Breast epithelium (tissue), 4 donors: Measurements from ENCODE around the gene SMIM27. TPM values are rescaled to one million over a fixed set of nuclear protein-coding genes. Genes with fewer than 3 reads are reported as not detected.

ENCODE experiments used
- DNase-seq, 2 donors: peaks; one replicate each; pipeline ENCODE4 v3.0.0-alpha.2; 2019; ENCODE audit warnings: low spot score in 2 of 2
- H3K27ac ChIP-seq, 2 donors: fragments of 200-600 bp; sonication (generic) in 1 of 2; one replicate each; pipeline ENCODE4 v1.5.1; 2016 to 2019; ENCODE audit warnings: mild to moderate bottlenecking in 1 of 2
- H3K27me3 ChIP-seq, 2 donors: fragments of 200-600 bp; sonication (generic) in 1 of 2; one replicate each; pipeline versions ENCODE4 v1.5.1 to v1.6.0; 2017 to 2019; ENCODE audit warnings: control low read depth in 1 of 2, mild to moderate bottlenecking in 1 of 2
- H3K36me3 ChIP-seq: fragments of 200-600 bp; one replicate; pipeline ENCODE4 v1.5.1; 2019
- H3K4me1 ChIP-seq, 2 donors: fragments of 200-600 bp; sonication (generic); one replicate each; pipeline ENCODE4 v1.5.1; 2016 to 2019; ENCODE audit warnings: control low read depth in 1 of 2
- H3K4me3 ChIP-seq, 3 donors: fragments of 200-600 bp; sonication (generic); 1 replicate in 2 of 3; 2 replicates in 1 of 3; pipeline ENCODE4 v1.5.1; 2016 to 2019; ENCODE audit warnings: mild to moderate bottlenecking in 3 of 3, moderate library complexity in 2 of 3
- H3K9me3 ChIP-seq, 2 donors: fragments of 200-600 bp; sonication (generic) in 1 of 2; one replicate each; pipeline ENCODE4 v1.5.1; 2016 to 2019; ENCODE audit warnings: control low read depth in 1 of 2
- CTCF ChIP-seq, 3 donors: fragments of 450-650 bp; IDR thresholded peaks; one replicate each; pipeline ENCODE4 v1.5.1; 2016 to 2017; ENCODE audit warnings: antibody characterized with exemption in 3 of 3, mild to moderate bottlenecking in 3 of 3, moderate library complexity in 3 of 3
- POLR2A ChIP-seq: fragments of 450-650 bp; IDR thresholded peaks from one replicate; pipeline ENCODE4 v1.6.1; 2016; ENCODE audit warnings: antibody characterized with exemption, mild to moderate bottlenecking, moderate library complexity
- POLR2AphosphoS5 ChIP-seq, 3 donors: sonication (generic); formaldehyde crosslinking; IDR thresholded peaks; one replicate each; pipeline ENCODE4 v1.6.1; 2017; ENCODE audit warnings: antibody characterized with exemption in 3 of 3
- intact Hi-C: fragments of 100-400 bp; cut with DNase I; formaldehyde crosslinking; loops from one replicate; pipeline ENCODE4 v1.15.1; 2023; ENCODE audit warnings: low total_unique reads
- total RNA-seq, 3 donors: library from RNA; depleted of rRNA; stranded (reverse); fragments of >200 nt; gene quantifications; one replicate each; pipeline ENCODE4 v1.1.0, GENCODE V29; 2016

The SMIM27 gene
- total RNA-seq, result 1 to 10 TPM; 5.6 to 8.6 (median 5.6) TPM

GRCh38 chr9:32552172-32552872 lies at the start of gene SMIM27, which contains the start of gene TOPORS:
TSS of gene SMIM27 (plus strand) at chr9:32552327. CDS start at chr9:32552435, 108 bp downstream.
TSS of gene TOPORS (minus strand) at chr9:32552586. CDS start at chr9:32552436, 150 bp downstream.
- Histone ChIP-seq H3K4me3 (peak within 1 kb of the TSS; percentile 69 to 84 (median 76)), H3K36me3 (no peaks in the 10 kb centered on the region), H3K9me3 (no peaks in the 10 kb centered on the region), H3K4me1 (peaks cover 0 to 7% of the 10 kb centered on the region in 2 donors), H3K27me3 (no peaks in the 10 kb centered on the region), H3K27ac (peak within 1 kb of the TSS; percentile 96 to 97)
- intact Hi-C loops, result loop anchor here (10.0 kb wide), 1 partner anchor 168 kb away; the partner anchor contains the start of gene ACO1
- DNase-seq, result peak; percentile 86
- peak in 1 of 3 donors; percentile 7 for TF ChIP-seq CTCF (IDR thresholded peaks at IDR 0.05)
- TF ChIP-seq POLR2A, result peak; percentile 62
- TF ChIP-seq POLR2AphosphoS5 (IDR thresholded peaks at IDR 0.05), result peak; percentile 61 to 88 (median 86)

GRCh38 chr9:32502464-32502863 lies 49.7 kb upstream of the SMIM27 start:
- TF ChIP-seq CTCF (IDR thresholded peaks at IDR 0.05) (no peak), POLR2AphosphoS5 (IDR thresholded peaks at IDR 0.05) (no peak), POLR2A (no peak)

GRCh38 chr9:32503008-32503407 lies 49.1 kb upstream of the SMIM27 start:
- Histone ChIP-seq H3K4me1 (no peaks in the 10 kb centered on the region), H3K9me3 (no peaks in the 10 kb centered on the region), H3K4me3 (no peak overlapping the region), H3K36me3 (no peaks in the 10 kb centered on the region), H3K27ac (no peak overlapping the region), H3K27me3 (no peaks in the 10 kb centered on the region)
- no peak for DNase-seq
- TF ChIP-seq POLR2A (no peak), CTCF (IDR thresholded peaks at IDR 0.05) (no peak), POLR2AphosphoS5 (IDR thresholded peaks at IDR 0.05) (no peak)
- intact Hi-C loops, result no loop called here

More at GRCh38 chr9:32502464-32502863, 49.7 kb upstream of the SMIM27 start:
- Histone ChIP-seq H3K9me3 (no peaks in the 10 kb centered on the region), H3K27me3 (no peaks in the 10 kb centered on the region), H3K27ac (no peak overlapping the region), H3K4me1 (no peaks in the 10 kb centered on the region), H3K4me3 (no peak overlapping the region), H3K36me3 (no peaks in the 10 kb centered on the region)
- intact Hi-C loops, result no loop called here
- no peak for DNase-seq

GRCh38 chr9:32508728-32509127 lies 43.4 kb upstream of the SMIM27 start:
- no peak overlapping the region for H3K4me3 ChIP-seq
- peaks cover 0 to under 1% of the 10 kb centered on the region in 2 donors for H3K9me3 ChIP-seq
- intact Hi-C loops, result no loop called here
- no peak overlapping the region for H3K27ac ChIP-seq
- H3K27me3 ChIP-seq, result no peaks in the 10 kb centered on the region
- no peaks in the 10 kb centered on the region for H3K36me3 ChIP-seq
- H3K4me1 ChIP-seq, result no peaks in the 10 kb centered on the region
- TF ChIP-seq POLR2AphosphoS5 (IDR thresholded peaks at IDR 0.05) (no peak), POLR2A (no peak), CTCF (IDR thresholded peaks at IDR 0.05) (no peak)
- no peak for DNase-seq

GRCh38 chr9:32516241-32516640 lies 35.9 kb upstream of the SMIM27 start:
- no peak overlapping the region for H3K27ac ChIP-seq
- DNase-seq, result no peak
- no peaks in the 10 kb centered on the region for H3K36me3 ChIP-seq
- H3K4me3 ChIP-seq, result no peak overlapping the region
- TF ChIP-seq POLR2AphosphoS5 (IDR thresholded peaks at IDR 0.05), result no peak
- TF ChIP-seq CTCF (IDR thresholded peaks at IDR 0.05), result no peak
- TF ChIP-seq POLR2A, result no peak
- H3K4me1 ChIP-seq, result no peaks in the 10 kb centered on the region
- H3K27me3 ChIP-seq, result no peaks in the 10 kb centered on the region
- H3K9me3 ChIP-seq, result peaks cover 0 to 6% of the 10 kb centered on the region in 2 donors
- intact Hi-C loops, result no loop called here
